Measurements from ENCODE around the gene PREB. TPM values are rescaled to one million over a fixed set of nuclear protein-coding genes. Genes with fewer than 3 reads are reported as not detected.

The PREB gene
- total RNA-seq, 2 experiments from 2014 or later, result 60.0 to 65.3 TPM

GRCh38 chr2:27164960-27165763 lies 30.7 kb upstream of the PREB start:
- Mint-ChIP-seq H3K4me1 (peaks cover 7% of the 10 kb centered on the region), H3K36me3 (ENCODE audit: low read depth) (no peaks in the 10 kb centered on the region), H3K4me3 (no peak overlapping the region), H3K27ac (no peak overlapping the region), H3K27me3 (peaks cover 4% of the 10 kb centered on the region), H3K9me3 (no peaks in the 10 kb centered on the region)
- POLR2A ChIA-PET, result no interaction called here
- CTCF ChIA-PET, result no interaction called here
- no peak for DNase-seq

GRCh38 chr2:27162151-27163121 lies 28.0 kb upstream of the PREB start:
- no peak overlapping the region for H3K4me3 Mint-ChIP-seq
- POLR2A ChIA-PET, result no interaction called here
- CTCF ChIA-PET, result no interaction called here
- no peaks in the 10 kb centered on the region for H3K36me3 Mint-ChIP-seq (ENCODE audit: low read depth)
- no peaks in the 10 kb centered on the region for H3K27me3 Mint-ChIP-seq
- DNase-seq, result no peak
- H3K9me3 Mint-ChIP-seq, result no peaks in the 10 kb centered on the region
- peaks cover 5% of the 10 kb centered on the region for H3K4me1 Mint-ChIP-seq
- no peak overlapping the region for H3K27ac Mint-ChIP-seq

- no peak for DNase-seq
- CTCF ChIA-PET, result interaction anchor here (1.4 to 1.5 kb wide), 3 partner anchors 10 to 120 kb away, joined by 3 to 6 read pairs (median 3); no protein-coding TSS in a partner anchor
- no peak overlapping the region for H3K27ac Mint-ChIP-seq
- no peaks in the 10 kb centered on the region for H3K9me3 Mint-ChIP-seq
- no peaks in the 10 kb centered on the region for H3K36me3 Mint-ChIP-seq (ENCODE audit: low read depth)
- POLR2A ChIA-PET, result interaction anchor here (0.6 kb wide), 1 partner anchor 142 kb away, joined by 3 read pairs; no protein-coding TSS in a partner anchor
- no peak overlapping the region for H3K4me3 Mint-ChIP-seq
- H3K4me1 Mint-ChIP-seq, result no peaks in the 10 kb centered on the region
- H3K27me3 Mint-ChIP-seq, result no peaks in the 10 kb centered on the region
Measured at GRCh38 chr2:27160191-27160590, 25.8 kb upstream of the PREB start.

- no peak for DNase-seq
- Mint-ChIP-seq H3K36me3 (ENCODE audit: low read depth) (no peaks in the 10 kb centered on the region), H3K9me3 (no peaks in the 10 kb centered on the region), H3K4me3 (no peak overlapping the region), H3K27ac (no peak overlapping the region), H3K27me3 (no peaks in the 10 kb centered on the region), H3K4me1 (no peaks in the 10 kb centered on the region)
- ChIA-PET CTCF (interaction anchor here (0.8 to 2.8 kb wide), 4 partner anchors 11 to 355 kb away, joined by 3 to 11 read pairs (median 4); partner anchors contain the start of gene TCF23), POLR2A (no interaction called here)
Measured at GRCh38 chr2:27159271-27159670, 24.8 kb upstream of the PREB start.

GRCh38 chr2:27158468-27158867 lies 24.0 kb upstream of the PREB start:
- ChIA-PET CTCF (interaction anchor here (1.0 to 2.8 kb wide), 3 partner anchors 10 to 356 kb away, joined by 3 to 11 read pairs (median 5); partner anchors contain the start of gene TCF23), POLR2A (no interaction called here)
- Mint-ChIP-seq H3K27ac (peak overlapping the region; percentile 46), H3K36me3 (ENCODE audit: low read depth) (no peaks in the 10 kb centered on the region), H3K4me1 (no peaks in the 10 kb centered on the region), H3K9me3 (no peaks in the 10 kb centered on the region), H3K27me3 (no peaks in the 10 kb centered on the region), H3K4me3 (no peak overlapping the region)
- no peak for DNase-seq

GRCh38 chr2:27155069-27155520 lies 20.7 kb upstream of the PREB start:
- no peak for DNase-seq
- H3K27me3 Mint-ChIP-seq, result peaks cover 2% of the 10 kb centered on the region
- POLR2A ChIA-PET, result no interaction called here
- no peak overlapping the region for H3K27ac Mint-ChIP-seq
- H3K4me3 Mint-ChIP-seq, result no peak overlapping the region
- no peaks in the 10 kb centered on the region for H3K4me1 Mint-ChIP-seq
- CTCF ChIA-PET, result interaction anchor here (0.8 to 0.9 kb wide), 2 partner anchors 15 to 96 kb away, joined by 3 read pairs; no protein-coding TSS in a partner anchor
- H3K36me3 Mint-ChIP-seq (ENCODE audit: low read depth), result no peaks in the 10 kb centered on the region
- H3K9me3 Mint-ChIP-seq, result no peaks in the 10 kb centered on the region

GRCh38 chr2:27154488-27154887 lies 20.1 kb upstream of the PREB start:
- POLR2A ChIA-PET, result no interaction called here
- CTCF ChIA-PET, result interaction anchor here (0.8 to 1.1 kb wide), 3 partner anchors 15 to 97 kb away, joined by 3 to 4 read pairs (median 3); no protein-coding TSS in a partner anchor
- H3K27ac Mint-ChIP-seq, result no peak overlapping the region
- peaks cover 2% of the 10 kb centered on the region for H3K27me3 Mint-ChIP-seq
- no peaks in the 10 kb centered on the region for H3K9me3 Mint-ChIP-seq
- no peaks in the 10 kb centered on the region for H3K36me3 Mint-ChIP-seq (ENCODE audit: low read depth)
- H3K4me1 Mint-ChIP-seq, result no peaks in the 10 kb centered on the region
- no peak overlapping the region for H3K4me3 Mint-ChIP-seq
- no peak for DNase-seq

- no peak overlapping the region for H3K4me3 Mint-ChIP-seq
- H3K4me1 Mint-ChIP-seq, result no peaks in the 10 kb centered on the region
- H3K9me3 Mint-ChIP-seq, result no peaks in the 10 kb centered on the region
- H3K27me3 Mint-ChIP-seq, result peaks cover 2% of the 10 kb centered on the region
- no peaks in the 10 kb centered on the region for H3K36me3 Mint-ChIP-seq (ENCODE audit: low read depth)
- no peak overlapping the region for H3K27ac Mint-ChIP-seq
- CTCF ChIA-PET, result interaction anchor here (1.6 kb wide), 1 partner anchor 44 kb away, joined by 4 read pairs; no protein-coding TSS in a partner anchor
- POLR2A ChIA-PET, result no interaction called here
- no peak for DNase-seq
Measured at GRCh38 chr2:27152796-27153464, 18.5 kb upstream of the PREB start.

GRCh38 chr2:27152102-27152795 lies 17.8 kb upstream of the PREB start:
- H3K4me3 Mint-ChIP-seq, result no peak overlapping the region
- POLR2A ChIA-PET, result interaction anchor here (0.6 kb wide), 1 partner anchor 129 kb away, joined by 3 read pairs; no protein-coding TSS in a partner anchor
- H3K27ac Mint-ChIP-seq, result no peak overlapping the region
- H3K36me3 Mint-ChIP-seq (ENCODE audit: low read depth), result no peaks in the 10 kb centered on the region
- peaks cover 2% of the 10 kb centered on the region for H3K27me3 Mint-ChIP-seq
- DNase-seq, result no peak
- CTCF ChIA-PET, result interaction anchor here (0.7 to 2.2 kb wide), 4 partner anchors 9 to 79 kb away, joined by 3 to 6 read pairs (median 4); no protein-coding TSS in a partner anchor
- no peaks in the 10 kb centered on the region for H3K9me3 Mint-ChIP-seq
- no peaks in the 10 kb centered on the region for H3K4me1 Mint-ChIP-seq

- Mint-ChIP-seq H3K4me3 (no peak overlapping the region), H3K4me1 (no peaks in the 10 kb centered on the region), H3K27ac (no peak overlapping the region), H3K9me3 (no peaks in the 10 kb centered on the region), H3K36me3 (ENCODE audit: low read depth) (no peaks in the 10 kb centered on the region), H3K27me3 (peaks cover 2% of the 10 kb centered on the region)
- ChIA-PET POLR2A (no interaction called here), CTCF (interaction anchor here (0.9 to 2.2 kb wide), 3 partner anchors 12 to 60 kb away, joined by 3 to 6 read pairs (median 3); partner anchors contain the start of gene PRR30)
- no peak for DNase-seq
Measured at GRCh38 chr2:27150639-27151230, 16.3 kb upstream of the PREB start.

- no peaks in the 10 kb centered on the region for H3K36me3 Mint-ChIP-seq (ENCODE audit: low read depth)
- peaks cover 2% of the 10 kb centered on the region for H3K27me3 Mint-ChIP-seq
- H3K27ac Mint-ChIP-seq, result no peak overlapping the region
- ChIA-PET POLR2A (no interaction called here), CTCF (interaction anchor here (0.6 to 1.6 kb wide), 4 partner anchors 14 to 306 kb away, joined by 3 read pairs; no protein-coding TSS in a partner anchor)
- H3K4me1 Mint-ChIP-seq, result no peaks in the 10 kb centered on the region
- no peak overlapping the region for H3K4me3 Mint-ChIP-seq
- DNase-seq, result no peak
- H3K9me3 Mint-ChIP-seq, result no peaks in the 10 kb centered on the region
Measured at GRCh38 chr2:27149570-27150405, 15.4 kb upstream of the PREB start.
